HepG2 (cell line): ENCODE measurements around the gene TMEM121. TPM values are rescaled to one million over a fixed set of nuclear protein-coding genes. Genes with fewer than 3 reads are reported as not detected.

Source experiments
- ARNTL ChIP-seq: sonication (generic); formaldehyde crosslinking; IDR thresholded peaks from 2 replicates; pipeline ENCODE4 v1.4.0; 2020; ENCODE audit warnings: mild to moderate bottlenecking, missing genetic modification reagents
- BRD4 ChIP-seq: sonication (generic); formaldehyde crosslinking; IDR thresholded peaks from 2 replicates; pipeline ENCODE4 v1.4.0; 2020; ENCODE audit warnings: missing genetic modification reagents
- E2F1 ChIP-seq: sonication (generic); formaldehyde crosslinking; IDR thresholded peaks from 2 replicates; pipeline ENCODE4 v1.5.0; 2020; ENCODE audit warnings: missing genetic modification reagents
- HES4 ChIP-seq: sonication (generic); formaldehyde crosslinking; IDR thresholded peaks from 2 replicates; pipeline ENCODE4 v1.9.0; 2021; ENCODE audit warnings: mild to moderate bottlenecking, missing genetic modification reagents, borderline replicate concordance
- HIC2 ChIP-seq: sonication (generic); formaldehyde crosslinking; IDR thresholded peaks from 2 replicates; pipeline ENCODE4 v1.9.0; 2022; ENCODE audit warnings: low read depth, missing genetic modification reagents
- HMG20B ChIP-seq: conservative IDR thresholded peaks from 2 replicates; pipeline ENCODE4 v1.6.1; 2016; ENCODE audit warnings: missing genetic modification reagents, missing compliant biosample characterization
- HOXA7 ChIP-seq: sonication (generic); formaldehyde crosslinking; IDR thresholded peaks from 2 replicates; pipeline ENCODE4 v1.8.1; 2022; ENCODE audit warnings: mild to moderate bottlenecking, missing genetic modification reagents, moderate library complexity
- MEIS1 ChIP-seq: sonication (generic); formaldehyde crosslinking; IDR thresholded peaks from 2 replicates; pipeline ENCODE4 v1.9.0; 2021; ENCODE audit warnings: mild to moderate bottlenecking, missing genetic modification reagents, moderate library complexity, borderline replicate concordance
- MTA1 ChIP-seq: sonication (generic); formaldehyde crosslinking; IDR thresholded peaks from 2 replicates; pipeline ENCODE4 v1.4.0; 2020; ENCODE audit warnings: missing genetic modification reagents, mild to moderate bottlenecking, borderline replicate concordance
- MTERF4 ChIP-seq: sonication (generic); formaldehyde crosslinking; IDR thresholded peaks from 2 replicates; pipeline ENCODE4 v1.8.0; 2023; ENCODE audit warnings: mild to moderate bottlenecking, missing genetic modification reagents
- MYC ChIP-seq: sonication (generic); formaldehyde crosslinking; IDR thresholded peaks from 2 replicates; pipeline ENCODE4 v1.9.0; 2021; ENCODE audit warnings: missing genetic modification reagents, borderline replicate concordance
- SMAD1 ChIP-seq: sonication (generic); formaldehyde crosslinking; IDR thresholded peaks from 2 replicates; pipeline ENCODE4 v1.4.0; 2020; ENCODE audit warnings: missing genetic modification reagents, low read depth, mild to moderate bottlenecking, borderline replicate concordance
- TBP ChIP-seq: sonication (generic); formaldehyde crosslinking; IDR thresholded peaks from 2 replicates; pipeline ENCODE4 v1.5.0; 2020; ENCODE audit warnings: missing genetic modification reagents
- ZBTB38 ChIP-seq: sonication (generic); formaldehyde crosslinking; IDR thresholded peaks from 2 replicates; pipeline ENCODE4 v1.5.1; 2020; ENCODE audit warnings: mild to moderate bottlenecking, missing genetic modification reagents
- ZHX1 ChIP-seq: sonication (generic); formaldehyde crosslinking; IDR thresholded peaks from 2 replicates; pipeline ENCODE4 v1.8.1; 2022; ENCODE audit warnings: low read depth, mild to moderate bottlenecking, missing genetic modification reagents
- ZKSCAN5 ChIP-seq: sonication (generic); formaldehyde crosslinking; IDR thresholded peaks from 2 replicates; pipeline ENCODE4 v1.5.1; 2020; ENCODE audit warnings: mild to moderate bottlenecking, missing genetic modification reagents
- ZNF331 ChIP-seq: sonication (generic); formaldehyde crosslinking; IDR thresholded peaks from 2 replicates; pipeline ENCODE4 v1.4.0; 2020; ENCODE audit warnings: missing genetic modification reagents
- ZNF552 ChIP-seq: sonication (generic); formaldehyde crosslinking; IDR thresholded peaks from 2 replicates; pipeline ENCODE4 v1.9.0; 2022; ENCODE audit warnings: missing genetic modification reagents, mild to moderate bottlenecking, borderline replicate concordance
- ZNF83 ChIP-seq: sonication (generic); formaldehyde crosslinking; IDR thresholded peaks from 2 replicates; pipeline ENCODE4 v1.4.0; 2020; ENCODE audit warnings: missing genetic modification reagents, mild to moderate bottlenecking, borderline replicate concordance
- ZNF850 ChIP-seq: sonication (generic); formaldehyde crosslinking; conservative IDR thresholded peaks from 2 replicates; pipeline ENCODE4 v1.9.0; 2021; ENCODE audit warnings: mild to moderate bottlenecking, missing genetic modification reagents
- ZNF883 ChIP-seq: sonication (generic); formaldehyde crosslinking; IDR thresholded peaks from 2 replicates; pipeline ENCODE4 v1.5.1; 2020; ENCODE audit warnings: mild to moderate bottlenecking, missing genetic modification reagents; ENCODE audit errors: not compliant biosample characterization
- ZSCAN20 ChIP-seq: sonication (generic); formaldehyde crosslinking; IDR thresholded peaks from 2 replicates; pipeline ENCODE4 v1.4.0; 2020; ENCODE audit warnings: missing genetic modification reagents, mild to moderate bottlenecking, borderline replicate concordance
- polyA plus RNA-seq, 8 experiments: library from polyadenylated mRNA; depleted of rRNA in 3 of 8; stranded (reverse) in 7 of 8; unstranded in 1 of 8; fragments of >200 nt; fragmentation: Illumina TruSeq in 4 of 8; extraction: Trizol in 4 of 8; gene quantifications; 2 replicates each; pipeline versions ENCODE4 v1.2.1 to v1.2.3, GENCODE V29; 2011 to 2016; ENCODE audit warnings: low read depth in 4 of 8, missing spikeins in 1 of 8, mixed read lengths in 1 of 8; ENCODE audit not compliant: insufficient read depth in 1 of 8
- total RNA-seq, 5 experiments: library from RNA; depleted of rRNA; stranded (reverse); fragments of >200 nt; fragmentation: Illumina TruSeq; extraction: Trizol; gene quantifications; 2 replicates each; pipeline ENCODE4 v1.2.3, GENCODE V29; 2016; ENCODE audit warnings: low read depth in 1 of 5

TMEM121 gene
- total and polyA plus RNA-seq, 2 of the 13 experiments (the other 11 are each of a cell fraction or from before 2014, with no cell fraction given), result 6.6 to 19.0 TPM

GRCh38 chr14:105496831-105497591, 29.4 kb upstream of the TMEM121 start (continued):
- no peak for TF ChIP-seq E2F1 (CRISPR knock-in tag)
- no peak for TF ChIP-seq MTERF4 (CRISPR knock-in tag)
- no peak for TF ChIP-seq HOXA7 (CRISPR knock-in tag)
- peak; percentile 41; the same call in 1 of the 2 replicates for TF ChIP-seq ZHX1 (CRISPR knock-in tag)
- no peak for TF ChIP-seq SMAD1 (CRISPR knock-in tag)
- TF ChIP-seq HMG20B (CRISPR knock-in tag), result no peak
- TF ChIP-seq ZNF850, result no peak
- TF ChIP-seq MTA1 (CRISPR knock-in tag), result no peak
- TF ChIP-seq MYC (CRISPR knock-in tag), result no peak
- TF ChIP-seq ZBTB38, result peak; percentile 89
- TF ChIP-seq BRD4 (CRISPR knock-in tag), result no peak; the same call in 1 of the 2 replicates
- no peak for TF ChIP-seq ZNF552 (CRISPR knock-in tag)
- TF ChIP-seq HES4 (CRISPR knock-in tag), result 0 out of 2 replicates have a peak, but pooled peaks have one; percentile 57
- peak; percentile 87 for TF ChIP-seq HIC2 (CRISPR knock-in tag)
- no peak for TF ChIP-seq ZNF83 (CRISPR knock-in tag)
- no peak; the same call in 1 of the 2 replicates for TF ChIP-seq MEIS1 (CRISPR knock-in tag)
- TF ChIP-seq ZKSCAN5 (CRISPR knock-in tag), result no peak
- no peak for TF ChIP-seq ZSCAN20
- no peak for TF ChIP-seq TBP (CRISPR knock-in tag)
- TF ChIP-seq ARNTL (CRISPR knock-in tag), result no peak
- no peak for TF ChIP-seq ZNF883 (CRISPR knock-in tag)
- no peak for TF ChIP-seq ZNF331 (CRISPR knock-in tag)
